ENCODE data around the gene ARHGAP10.
"Not testable (repeated sequence)": the region's sequence is repeated elsewhere in the genome, so short reads cannot be mapped to it uniquely, and the experiment has no call there.

The ARHGAP10 gene

GRCh38 chr4:148064451-148064850 lies 332.6 kb downstream of the ARHGAP10 start:
- no peak for DNase-seq (ENCODE audit: low read depth)

GRCh38 chr4:148065075-148065474 lies 333.2 kb downstream of the ARHGAP10 start:
- DNase-seq (ENCODE audit: low read depth): no peak

- no peak for DNase-seq (ENCODE audit: low read depth)
Observed at GRCh38 chr4:148067301-148067916, 335.5 kb downstream of the ARHGAP10 start.

- no peak for DNase-seq (ENCODE audit: low read depth)
Observed at GRCh38 chr4:148068065-148068911, 336.4 kb downstream of the ARHGAP10 start.

- DNase-seq (ENCODE audit: low read depth): no peak
Observed at GRCh38 chr4:148069086-148069894, 337.4 kb downstream of the ARHGAP10 start.

- no peak for DNase-seq (ENCODE audit: low read depth)
Observed at GRCh38 chr4:148069895-148070178, 337.9 kb downstream of the ARHGAP10 start.

GRCh38 chr4:148071009-148071408 lies 339.1 kb downstream of the ARHGAP10 start:
- DNase-seq (ENCODE audit: low read depth): no peak

GRCh38 chr4:148072789-148073188 lies 340.9 kb downstream of the ARHGAP10 start:
- no peak for DNase-seq (ENCODE audit: low read depth)

- DNase-seq (ENCODE audit: low read depth): no peak
Observed at GRCh38 chr4:148073349-148073748, 341.5 kb downstream of the ARHGAP10 start.

- DNase-seq (ENCODE audit: low read depth): no peak
Observed at GRCh38 chr4:148074462-148074861, 342.6 kb downstream of the ARHGAP10 start.

GRCh38 chr4:148075438-148075837 lies 343.6 kb downstream of the ARHGAP10 start:
- no peak for DNase-seq (ENCODE audit: low read depth)

GRCh38 chr4:148076964-148077363 lies 345.1 kb downstream of the ARHGAP10 start:
- no peak for DNase-seq (ENCODE audit: low read depth)

GRCh38 chr4:148077581-148077980 lies 345.7 kb downstream of the ARHGAP10 start:
- DNase-seq (ENCODE audit: low read depth): no peak

GRCh38 chr4:148078061-148078460 lies 346.2 kb downstream of the ARHGAP10 start:
- DNase-seq (ENCODE audit: low read depth): no peak

- no peak for DNase-seq (ENCODE audit: low read depth)
Observed at GRCh38 chr4:148079961-148080360, 348.1 kb downstream of the ARHGAP10 start.

GRCh38 chr4:148081267-148081666 lies 349.4 kb downstream of the ARHGAP10 start:
- no peak for DNase-seq (ENCODE audit: low read depth)

- DNase-seq (ENCODE audit: low read depth): no peak
Observed at GRCh38 chr4:148081745-148082144, 349.9 kb downstream of the ARHGAP10 start.

GRCh38 chr4:148083073-148083472 lies 351.2 kb downstream of the ARHGAP10 start:
- DNase-seq (ENCODE audit: low read depth): not testable (repeated sequence)

GRCh38 chr4:148089624-148090023 lies 357.7 kb downstream of the ARHGAP10 start:
- no peak for DNase-seq (ENCODE audit: low read depth)

- DNase-seq (ENCODE audit: low read depth): no peak
Observed at GRCh38 chr4:148090029-148090428, 358.1 kb downstream of the ARHGAP10 start.

- no peak for DNase-seq (ENCODE audit: low read depth)
Observed at GRCh38 chr4:148090503-148091476, 358.9 kb downstream of the ARHGAP10 start.

- no peak for DNase-seq (ENCODE audit: low read depth)
Observed at GRCh38 chr4:148091896-148092295, 360.0 kb downstream of the ARHGAP10 start.
